Mucosa of stomach (tissue), 1 donor: Measurements from ENCODE around the gene FAM167B.
"Not testable (repeated sequence)": the region's sequence is repeated elsewhere in the genome, so short reads cannot be mapped to it uniquely, and the experiment has no call there.

Experiments
- H3K27me3 ChIP-seq: one replicate; pipeline ENCODE4 v1.7.0; 2013; ENCODE audit warnings: mild to moderate bottlenecking, low read length; ENCODE audit not compliant: control insufficient read depth, insufficient read depth
- H3K36me3 ChIP-seq: one replicate; pipeline ENCODE4 v1.7.0; 2013; ENCODE audit warnings: low read length; ENCODE audit not compliant: control insufficient read depth, insufficient read depth
- H3K4me1 ChIP-seq: one replicate; pipeline ENCODE4 v1.7.0; 2013; ENCODE audit warnings: mild to moderate bottlenecking, low read length; ENCODE audit not compliant: control insufficient read depth, insufficient read depth
- H3K4me3 ChIP-seq: one replicate; pipeline ENCODE4 v1.7.0; 2013; ENCODE audit warnings: low read length
- H3K9ac ChIP-seq: one replicate; pipeline ENCODE4 v1.7.0; 2013; ENCODE audit warnings: mild to moderate bottlenecking, low read length, moderate library complexity
- H3K9me3 ChIP-seq: one replicate; pipeline ENCODE4 v1.7.0; 2013; ENCODE audit warnings: mild to moderate bottlenecking, low read length, moderate library complexity; ENCODE audit not compliant: control insufficient read depth
- donor health status: Pancreatic carcinoma.

The FAM167B gene

DNA sequence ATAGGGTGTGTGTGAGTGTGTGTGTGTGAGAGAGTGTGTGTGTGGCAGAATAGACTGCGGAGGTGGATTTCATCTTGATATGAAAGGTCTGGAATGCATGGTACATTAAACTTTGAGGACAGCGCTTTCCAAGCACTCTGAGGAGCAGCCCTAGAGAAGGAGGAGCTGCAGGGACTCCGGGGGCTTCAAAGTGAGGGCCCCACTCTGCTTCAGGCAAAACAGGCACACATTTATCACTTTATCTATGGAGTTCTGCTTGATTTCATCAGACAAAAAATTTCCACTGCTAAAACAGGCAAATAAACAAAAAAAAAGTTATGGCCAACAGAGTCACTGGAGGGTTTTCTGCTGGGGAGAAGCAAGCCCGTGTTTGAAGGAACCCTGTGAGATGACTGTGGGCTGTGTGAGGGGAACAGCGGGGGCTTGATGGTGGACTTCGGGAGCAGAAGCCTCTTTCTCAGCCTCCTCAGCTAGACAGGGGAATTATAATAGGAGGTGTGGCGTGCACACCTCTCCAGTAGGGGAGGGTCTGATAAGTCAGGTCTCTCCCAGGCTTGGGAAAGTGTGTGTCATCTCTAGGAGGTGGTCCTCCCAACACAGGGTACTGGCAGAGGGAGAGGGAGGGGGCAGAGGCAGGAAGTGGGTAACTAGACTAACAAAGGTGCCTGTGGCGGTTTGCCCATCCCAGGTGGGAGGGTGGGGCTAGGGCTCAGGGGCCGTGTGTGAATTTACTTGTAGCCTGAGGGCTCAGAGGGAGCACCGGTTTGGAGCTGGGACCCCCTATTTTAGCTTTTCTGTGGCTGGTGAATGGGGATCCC lies 26.6 kb downstream of the FAM167B start:
- Histone ChIP-seq H3K27me3 (peaks cover 15% of the 10 kb centered on the region), H3K9ac (no peak overlapping the region), H3K4me1 (peaks cover 21% of the 10 kb centered on the region), H3K36me3 (no peaks in the 10 kb centered on the region), H3K4me3 (no peak overlapping the region), H3K9me3 (no peaks in the 10 kb centered on the region)

DNA sequence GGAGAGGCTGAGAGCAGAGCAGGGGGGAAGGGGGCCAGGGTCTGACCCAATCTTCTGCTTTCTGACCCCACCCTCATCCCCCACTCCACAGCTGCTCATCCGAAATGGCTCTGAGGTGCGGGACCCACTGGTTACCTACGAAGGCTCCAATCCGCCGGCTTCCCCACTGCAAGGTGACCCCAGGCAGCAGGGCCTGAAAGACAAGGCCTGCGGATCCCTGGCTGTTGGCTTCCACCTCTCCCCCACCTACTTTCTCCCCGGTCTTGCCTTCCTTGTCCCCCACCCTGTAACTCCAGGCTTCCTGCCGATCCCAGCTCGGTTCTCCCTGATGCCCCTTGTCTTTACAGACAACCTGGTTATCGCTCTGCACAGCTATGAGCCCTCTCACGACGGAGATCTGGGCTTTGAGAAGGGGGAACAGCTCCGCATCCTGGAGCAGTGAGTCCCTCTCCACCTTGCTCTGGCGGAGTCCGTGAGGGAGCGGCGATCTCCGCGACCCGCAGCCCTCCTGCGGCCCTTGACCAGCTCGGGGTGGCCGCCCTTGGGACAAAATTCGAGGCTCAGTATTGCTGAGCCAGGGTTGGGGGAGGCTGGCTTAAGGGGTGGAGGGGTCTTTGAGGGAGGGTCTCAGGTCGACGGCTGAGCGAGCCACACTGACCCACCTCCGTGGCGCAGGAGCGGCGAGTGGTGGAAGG lies 27.8 kb downstream of the FAM167B start:
- Histone ChIP-seq H3K4me3 (no peak overlapping the region), H3K9ac (peak overlapping the region; percentile 13), H3K27me3 (peaks cover 15% of the 10 kb centered on the region), H3K36me3 (no peaks in the 10 kb centered on the region), H3K4me1 (peaks cover 21% of the 10 kb centered on the region), H3K9me3 (no peaks in the 10 kb centered on the region)

DNA sequence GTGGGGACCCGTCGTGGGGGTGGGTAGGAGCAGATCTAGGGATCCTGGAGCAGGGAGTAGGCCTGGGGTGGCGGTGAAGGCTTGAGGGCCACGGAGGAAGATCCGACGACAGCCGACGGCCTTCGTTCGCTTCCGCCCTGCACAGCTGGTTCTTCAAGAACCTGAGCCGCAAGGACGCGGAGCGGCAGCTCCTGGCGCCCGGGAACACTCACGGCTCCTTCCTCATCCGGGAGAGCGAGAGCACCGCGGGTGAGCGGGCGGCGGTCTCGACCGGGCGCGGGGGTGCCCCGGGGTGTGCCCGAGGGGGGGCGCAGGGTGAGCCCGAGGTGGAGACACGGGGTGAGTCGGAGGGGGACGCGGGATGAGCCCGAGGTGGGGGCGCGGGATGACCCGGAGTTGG lies 28.4 kb downstream of the FAM167B start:
- Histone ChIP-seq H3K4me3 (no peak overlapping the region), H3K4me1 (peaks cover 21% of the 10 kb centered on the region), H3K9me3 (no peaks in the 10 kb centered on the region), H3K27me3 (peaks cover 15% of the 10 kb centered on the region), H3K36me3 (no peaks in the 10 kb centered on the region), H3K9ac (peak overlapping the region; percentile 13)

DNA sequence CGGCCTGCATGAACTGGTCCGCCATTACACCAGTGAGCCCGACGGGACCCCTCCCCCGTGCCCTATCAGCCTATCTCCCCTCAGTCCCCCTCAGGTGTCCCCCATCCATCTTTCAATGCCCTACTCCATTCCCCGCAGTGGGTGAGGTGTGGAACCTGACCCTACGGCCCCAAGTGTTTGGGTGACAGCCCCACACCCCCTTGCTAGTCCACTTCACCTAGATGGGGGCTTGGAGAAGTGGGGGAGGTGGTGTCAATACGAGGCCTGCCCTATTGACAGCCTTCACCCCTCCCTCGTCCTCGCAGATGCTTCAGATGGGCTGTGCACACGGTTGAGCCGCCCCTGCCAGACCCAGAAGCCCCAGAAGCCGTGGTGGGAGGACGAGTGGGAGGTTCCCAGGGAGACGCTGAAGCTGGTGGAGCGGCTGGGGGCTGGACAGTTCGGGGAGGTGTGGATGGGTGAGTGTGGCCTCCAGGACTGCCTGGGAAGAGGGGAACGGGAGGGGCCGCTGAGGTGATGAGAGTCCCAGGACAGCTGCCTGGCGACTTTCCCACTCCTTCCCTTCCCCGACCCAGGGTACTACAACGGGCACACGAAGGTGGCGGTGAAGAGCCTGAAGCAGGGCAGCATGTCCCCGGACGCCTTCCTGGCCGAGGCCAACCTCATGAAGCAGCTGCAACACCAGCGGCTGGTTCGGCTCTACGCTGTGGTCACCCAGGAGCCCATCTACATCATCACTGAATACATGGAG lies 29.2 kb downstream of the FAM167B start:
- no peaks in the 10 kb centered on the region for H3K36me3 ChIP-seq
- H3K9me3 ChIP-seq, result no peaks in the 10 kb centered on the region
- no peak overlapping the region for H3K9ac ChIP-seq
- H3K27me3 ChIP-seq, result peaks cover 15% of the 10 kb centered on the region
- H3K4me1 ChIP-seq, result peaks cover 21% of the 10 kb centered on the region
- H3K4me3 ChIP-seq, result no peak overlapping the region

DNA sequence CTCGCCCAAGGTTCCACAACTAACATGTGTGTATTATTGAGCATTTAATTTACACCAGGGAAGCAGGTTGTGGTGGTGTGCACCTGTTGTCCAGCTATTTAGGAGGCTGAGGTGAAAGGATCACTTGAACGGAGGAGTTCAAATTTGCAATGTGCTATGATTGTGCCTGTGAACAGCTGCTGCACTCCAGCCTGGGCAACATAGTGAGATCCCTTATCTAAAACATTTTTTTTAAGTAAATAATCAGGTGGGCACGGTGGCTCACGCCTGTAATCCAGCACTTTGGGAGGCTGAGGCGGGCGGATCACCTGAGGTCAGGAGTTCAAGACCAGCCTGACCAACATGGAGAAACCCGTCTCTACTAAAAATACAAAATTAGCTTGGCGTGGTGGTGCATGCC lies 37.8 kb downstream of the FAM167B start:
- H3K36me3 ChIP-seq, H3K4me3 ChIP-seq: not testable (repeated sequence)

DNA sequence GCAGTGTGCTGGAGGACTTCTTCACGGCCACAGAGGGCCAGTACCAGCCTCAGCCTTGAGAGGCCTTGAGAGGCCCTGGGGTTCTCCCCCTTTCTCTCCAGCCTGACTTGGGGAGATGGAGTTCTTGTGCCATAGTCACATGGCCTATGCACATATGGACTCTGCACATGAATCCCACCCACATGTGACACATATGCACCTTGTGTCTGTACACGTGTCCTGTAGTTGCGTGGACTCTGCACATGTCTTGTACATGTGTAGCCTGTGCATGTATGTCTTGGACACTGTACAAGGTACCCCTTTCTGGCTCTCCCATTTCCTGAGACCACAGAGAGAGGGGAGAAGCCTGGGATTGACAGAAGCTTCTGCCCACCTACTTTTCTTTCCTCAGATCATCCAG lies 38.6 kb downstream of the FAM167B start:
- H3K27me3 ChIP-seq, result no peaks in the 10 kb centered on the region
- H3K36me3 ChIP-seq, result no peaks in the 10 kb centered on the region
- H3K9me3 ChIP-seq, result no peaks in the 10 kb centered on the region
- no peak overlapping the region for H3K9ac ChIP-seq
- peaks cover 13% of the 10 kb centered on the region for H3K4me1 ChIP-seq
- no peak overlapping the region for H3K4me3 ChIP-seq

More for the DNA sequence above, 37.8 kb downstream of the FAM167B start:
- H3K9me3 ChIP-seq, H3K9ac ChIP-seq, H3K4me1 ChIP-seq, H3K27me3 ChIP-seq: not testable (repeated sequence)

DNA sequence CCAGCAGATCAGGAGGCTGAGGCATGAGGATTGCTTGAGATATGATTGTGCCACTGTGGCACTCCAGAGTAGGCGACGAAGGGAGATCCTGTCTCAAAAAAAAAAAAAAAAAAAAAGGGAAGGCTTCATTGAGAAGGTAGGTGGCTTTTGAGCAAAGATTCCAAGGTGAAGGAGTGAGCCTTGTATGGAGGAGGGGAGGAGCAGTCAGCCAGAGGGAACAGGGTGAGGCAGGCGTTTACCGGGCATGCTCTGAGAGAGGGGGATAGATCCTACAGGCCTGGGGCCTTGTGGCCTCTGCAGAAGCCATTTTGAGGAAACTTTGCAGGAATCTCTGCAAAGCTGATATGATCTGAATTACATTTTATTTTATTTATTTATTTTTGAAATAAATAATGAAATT lies 39.7 kb downstream of the FAM167B start:
- no peak overlapping the region for H3K9ac ChIP-seq

DNA sequence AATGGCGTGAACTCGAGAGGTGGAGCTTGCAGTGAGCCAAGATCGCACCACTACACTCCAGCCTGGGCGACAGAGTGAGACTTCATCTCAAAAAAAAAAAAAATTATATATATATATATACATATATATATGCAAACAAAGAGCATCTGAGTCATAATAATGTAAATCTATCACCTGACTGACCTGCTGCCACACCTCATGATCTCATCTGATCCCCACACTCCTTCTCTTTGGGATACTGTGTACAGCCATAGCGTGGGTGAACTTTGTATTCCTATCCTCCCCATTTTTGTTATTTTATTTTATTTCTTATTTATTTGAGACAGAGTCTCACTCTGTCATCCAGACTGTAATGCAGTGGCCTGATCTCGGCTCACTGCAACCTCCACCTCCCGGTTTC lies 42.2 kb downstream of the FAM167B start:
- no peaks in the 10 kb centered on the region for H3K27me3 ChIP-seq
- peak overlapping the region; percentile 96 for H3K9ac ChIP-seq
- H3K4me3 ChIP-seq, result no peak overlapping the region
- no peaks in the 10 kb centered on the region for H3K9me3 ChIP-seq
- H3K4me1 ChIP-seq, result peaks cover 27% of the 10 kb centered on the region
- H3K36me3 ChIP-seq, result no peaks in the 10 kb centered on the region

More for the DNA sequence above, 39.7 kb downstream of the FAM167B start:
- H3K27me3 ChIP-seq, result no peaks in the 10 kb centered on the region
- peaks cover 21% of the 10 kb centered on the region for H3K4me1 ChIP-seq
- H3K36me3 ChIP-seq, result no peaks in the 10 kb centered on the region
- H3K4me3 ChIP-seq, result no peak overlapping the region
- H3K9me3 ChIP-seq, result no peaks in the 10 kb centered on the region

DNA sequence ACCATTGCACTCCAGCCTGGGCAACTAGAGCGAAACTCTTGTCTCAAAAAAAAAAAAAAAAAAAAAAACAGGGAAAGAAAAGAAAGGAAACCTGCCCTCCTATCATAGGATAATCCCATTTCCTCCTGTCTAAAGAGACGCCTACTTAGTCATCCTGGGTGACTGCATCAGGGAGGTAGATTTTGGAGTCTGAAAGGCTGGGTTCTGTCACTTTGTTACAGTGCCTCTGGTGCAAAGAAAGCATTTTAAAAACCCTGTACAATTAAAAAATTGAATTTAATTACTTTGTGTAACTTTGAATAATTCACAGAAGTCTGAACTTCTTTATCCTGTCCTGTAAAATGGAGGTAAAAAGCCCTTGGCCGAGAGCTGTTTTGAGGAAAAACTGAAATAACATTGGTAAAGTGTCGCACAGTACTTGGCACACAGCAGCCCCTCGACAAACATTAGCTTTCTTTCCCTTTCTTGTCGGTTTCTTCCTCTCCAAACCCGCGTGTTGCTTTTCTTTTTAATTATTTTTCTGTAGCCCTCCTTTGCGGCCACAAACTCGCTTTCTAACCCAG lies 44.2 kb downstream of the FAM167B start:
- Histone ChIP-seq H3K36me3 (no peaks in the 10 kb centered on the region), H3K4me3 (peak overlapping the region; percentile 61), H3K9ac (peak overlapping the region; percentile 96), H3K27me3 (no peaks in the 10 kb centered on the region), H3K4me1 (peaks cover 40% of the 10 kb centered on the region), H3K9me3 (no peaks in the 10 kb centered on the region)

DNA sequence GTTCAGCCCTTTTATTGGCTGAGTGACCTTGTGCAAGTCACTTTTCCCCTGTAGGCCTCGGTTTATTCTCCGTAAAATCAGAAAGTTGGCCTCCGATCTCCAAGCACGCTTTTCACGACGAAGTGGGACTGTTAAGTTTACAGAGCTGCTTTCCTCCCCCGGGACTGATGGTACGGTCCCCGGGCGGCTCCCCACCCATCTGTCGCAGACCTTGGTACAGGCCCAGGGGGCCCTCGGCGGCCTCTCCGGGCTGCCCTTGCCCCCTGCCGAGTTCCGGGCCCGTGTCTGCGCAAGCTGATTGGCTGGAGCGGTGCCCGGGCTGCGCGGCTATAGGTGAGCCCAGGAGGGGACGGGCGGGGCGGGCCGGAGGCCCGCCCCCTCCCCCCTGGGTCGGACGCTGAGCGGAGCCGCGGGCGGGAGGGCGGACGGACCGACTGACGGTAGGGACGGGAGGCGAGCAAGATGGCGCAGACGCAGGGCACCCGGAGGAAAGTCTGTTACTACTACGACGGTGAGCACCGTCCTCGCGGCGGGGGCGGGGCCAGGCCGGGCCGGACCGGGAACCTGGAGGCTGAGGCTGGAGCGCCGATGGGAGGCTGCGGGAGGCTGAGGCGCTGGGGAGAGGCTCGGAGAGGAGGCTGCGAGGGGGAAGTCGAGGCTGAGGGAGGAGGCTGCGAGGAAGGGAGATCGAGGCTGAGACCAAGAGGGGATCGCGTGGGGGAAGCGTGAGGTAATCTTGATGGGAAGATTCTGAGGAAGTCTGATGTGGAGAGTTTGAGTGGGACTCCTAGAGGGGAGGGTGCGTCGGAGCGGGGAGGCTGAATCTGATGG lies 44.9 kb downstream of the FAM167B start, which contains the start of gene HDAC1:
HDAC1 (plus strand) TSS at position 376 of the 831 bp plus-strand sequence; CDS start at position 463, 87 bp downstream.
- Histone ChIP-seq H3K4me3 (peak within 1 kb of the TSS; percentile 91), H3K9ac (peak within 1 kb of the TSS; percentile 96), H3K36me3 (no peaks in the 10 kb centered on the region), H3K9me3 (no peaks in the 10 kb centered on the region), H3K27me3 (no peaks in the 10 kb centered on the region), H3K4me1 (peaks cover 41% of the 10 kb centered on the region)

DNA sequence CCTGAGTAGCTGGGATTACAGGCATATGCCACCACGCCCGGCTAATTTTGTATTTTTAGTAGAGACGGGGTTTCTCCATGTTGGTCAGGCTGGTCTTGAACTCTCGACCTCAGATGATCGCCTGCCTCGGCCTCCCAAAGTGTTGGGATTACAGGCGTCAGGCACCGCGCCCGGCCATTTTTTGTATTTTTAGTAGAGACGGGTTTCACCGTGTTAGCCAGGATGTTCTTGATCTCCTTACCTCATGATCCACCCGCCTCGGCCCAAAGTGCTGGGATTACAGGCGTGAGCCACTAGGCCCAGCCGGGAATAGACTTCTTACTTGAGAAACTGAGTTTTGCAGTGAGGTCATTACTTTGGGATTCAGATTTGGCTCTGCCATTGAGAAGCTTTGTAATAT lies 51.2 kb downstream of the FAM167B start:
- H3K4me3 ChIP-seq, H3K9ac ChIP-seq, H3K36me3 ChIP-seq, H3K27me3 ChIP-seq, H3K9me3 ChIP-seq: not testable (repeated sequence)
- H3K4me1 ChIP-seq, result peaks cover 19% of the 10 kb centered on the region
